ENCODE data around the gene COX11.

The COX11 gene

GRCh38 chr17:54974759-54975158 is 6.3 kb upstream of the COX11 start:
- no peak for DNase-seq
- H3K9ac ChIP-seq (ENCODE audit: low read length), result no peak overlapping the region
- H3K4me1 ChIP-seq (ENCODE audit: low read length), result peaks cover 7% of the 10 kb centered on the region
- H3K9me2 ChIP-seq (replicated peaks; ENCODE audit: insufficient read depth, low read length), result no peaks in the 10 kb centered on the region
- H3K4me3 ChIP-seq (ENCODE audit: low read length), result no peak overlapping the region
- H2AFZ ChIP-seq (ENCODE audit: low read length), result no peak overlapping the region
- TF ChIP-seq EZH2phosphoT487 (IDR thresholded peaks at IDR 0.05; ENCODE audit: low read length) (no peak), EZH2 (optimal IDR thresholded peaks at IDR 0.05; ENCODE audit: low read depth, low read length) (no peak), CTCF (IDR thresholded peaks at IDR 0.05; ENCODE audit: low read length) (no peak)
- no peak overlapping the region for H3K27ac ChIP-seq (ENCODE audit: low read length)
- no peaks in the 10 kb centered on the region for H3K36me3 ChIP-seq (replicated peaks; ENCODE audit: insufficient read depth, low read length)
- H3K4me2 ChIP-seq (ENCODE audit: low read depth, low read length), result no peak overlapping the region
- H3F3A ChIP-seq (ENCODE audit: insufficient read depth, low read length), result no peaks in the 10 kb centered on the region
- H4K20me1 ChIP-seq (ENCODE audit: insufficient read depth, low read length), result no peaks in the 10 kb centered on the region
- H3K79me2 ChIP-seq (ENCODE audit: low read length), result no peaks in the 10 kb centered on the region
- no peaks in the 10 kb centered on the region for H3K9me3 ChIP-seq (replicated peaks; ENCODE audit: insufficient read depth, low read length)
- no peaks in the 10 kb centered on the region for H3K27me3 ChIP-seq (replicated peaks; ENCODE audit: insufficient read depth, low read length)

GRCh38 chr17:54972406-54973138 is 4.1 kb upstream of the COX11 start:
- Histone ChIP-seq H3K9me2 (replicated peaks; ENCODE audit: insufficient read depth, low read length) (no peaks in the 10 kb centered on the region), H3F3A (ENCODE audit: insufficient read depth, low read length) (no peaks in the 10 kb centered on the region), H3K9me3 (replicated peaks; ENCODE audit: insufficient read depth, low read length) (no peaks in the 10 kb centered on the region), H2AFZ (ENCODE audit: low read length) (no peak overlapping the region), H3K4me1 (ENCODE audit: low read length) (peaks cover 13% of the 10 kb centered on the region), H3K4me2 (ENCODE audit: low read depth, low read length) (no peak overlapping the region), H4K20me1 (ENCODE audit: insufficient read depth, low read length) (no peaks in the 10 kb centered on the region), H3K9ac (ENCODE audit: low read length) (no peak overlapping the region), H3K4me3 (ENCODE audit: low read length) (no peak overlapping the region), H3K79me2 (ENCODE audit: low read length) (peaks cover 8% of the 10 kb centered on the region), H3K36me3 (replicated peaks; ENCODE audit: insufficient read depth, low read length) (no peaks in the 10 kb centered on the region), H3K27me3 (replicated peaks; ENCODE audit: insufficient read depth, low read length) (no peaks in the 10 kb centered on the region), H3K27ac (ENCODE audit: low read length) (no peak overlapping the region)
- no peak for DNase-seq
- no peak for TF ChIP-seq EZH2phosphoT487 (IDR thresholded peaks at IDR 0.05; ENCODE audit: low read length)
- TF ChIP-seq CTCF (IDR thresholded peaks at IDR 0.05; ENCODE audit: low read length), result no peak
- no peak for TF ChIP-seq EZH2 (optimal IDR thresholded peaks at IDR 0.05; ENCODE audit: low read depth, low read length)

GRCh38 chr17:54971901-54972300 is 3.4 kb upstream of the COX11 start:
- Histone ChIP-seq H3K4me3 (ENCODE audit: low read length) (no peak overlapping the region), H3K79me2 (ENCODE audit: low read length) (peaks cover 13% of the 10 kb centered on the region), H3K4me1 (ENCODE audit: low read length) (peaks cover 16% of the 10 kb centered on the region), H3K9ac (ENCODE audit: low read length) (no peak overlapping the region), H2AFZ (ENCODE audit: low read length) (no peak overlapping the region), H3K9me2 (replicated peaks; ENCODE audit: insufficient read depth, low read length) (no peaks in the 10 kb centered on the region), H3F3A (ENCODE audit: insufficient read depth, low read length) (no peaks in the 10 kb centered on the region), H3K4me2 (ENCODE audit: low read depth, low read length) (no peak overlapping the region), H4K20me1 (ENCODE audit: insufficient read depth, low read length) (no peaks in the 10 kb centered on the region), H3K27me3 (replicated peaks; ENCODE audit: insufficient read depth, low read length) (no peaks in the 10 kb centered on the region), H3K27ac (ENCODE audit: low read length) (no peak overlapping the region), H3K36me3 (replicated peaks; ENCODE audit: insufficient read depth, low read length) (no peaks in the 10 kb centered on the region), H3K9me3 (replicated peaks; ENCODE audit: insufficient read depth, low read length) (no peaks in the 10 kb centered on the region)
- TF ChIP-seq CTCF (IDR thresholded peaks at IDR 0.05; ENCODE audit: low read length) (no peak), EZH2 (optimal IDR thresholded peaks at IDR 0.05; ENCODE audit: low read depth, low read length) (no peak), EZH2phosphoT487 (IDR thresholded peaks at IDR 0.05; ENCODE audit: low read length) (no peak)
- DNase-seq, result no peak

Measured in MM.1S (cell line).